Activated naive CD4-positive, alpha-beta T cell treated with anti-CD3 and anti-CD28 coated beads, Interleukin-2, amount 50 U/mL, for 24 hours (primary cell): Measurements from ENCODE around the gene RAB35.
"Not testable (repeated sequence)": the region's sequence is repeated elsewhere in the genome, so short reads cannot be mapped to it uniquely, and the experiment has no call there.

Experiments
- H3K27ac Mint-ChIP-seq: one replicate; pipeline ENCODE4 v1.8.0; 2021; ENCODE audit warnings: mild to moderate bottlenecking, mixed read lengths
- H3K27me3 Mint-ChIP-seq: one replicate; pipeline ENCODE4 v1.8.0; 2021; ENCODE audit warnings: mixed read lengths
- H3K36me3 Mint-ChIP-seq: one replicate; pipeline ENCODE4 v1.8.0; 2021; ENCODE audit warnings: mixed read lengths
- H3K4me1 Mint-ChIP-seq: one replicate; pipeline ENCODE4 v1.8.0; 2021; ENCODE audit warnings: mixed read lengths
- H3K4me3 Mint-ChIP-seq: one replicate; pipeline ENCODE4 v1.8.0; 2021; ENCODE audit warnings: mild to moderate bottlenecking, mixed read lengths
- H3K9me3 Mint-ChIP-seq: one replicate; pipeline ENCODE4 v1.8.0; 2021; ENCODE audit warnings: mixed read lengths

The RAB35 gene

DNA sequence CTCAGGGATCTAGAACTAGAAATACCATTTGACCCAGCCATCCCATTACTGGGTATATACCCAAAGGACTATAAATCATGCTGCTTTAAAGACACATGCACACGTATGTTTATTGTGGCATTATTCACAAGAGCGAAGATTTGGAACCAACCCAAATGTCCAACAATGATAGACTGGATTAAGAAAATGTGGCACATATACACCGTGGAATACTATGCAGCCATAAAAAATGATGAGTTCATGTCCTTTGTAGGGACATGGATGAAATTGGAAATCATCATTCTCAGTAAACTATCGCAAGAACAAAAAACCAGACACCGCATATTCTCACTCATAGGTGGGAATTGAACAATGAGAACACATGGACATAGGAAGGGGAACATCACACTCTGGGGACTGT is 71.2 kb downstream of the RAB35 start:
- not testable (repeated sequence) for H3K9me3 Mint-ChIP-seq, H3K27me3 Mint-ChIP-seq, H3K4me3 Mint-ChIP-seq, H3K27ac Mint-ChIP-seq
- Mint-ChIP-seq H3K36me3 (peaks cover 31% of the 10 kb centered on the region), H3K4me1 (peaks cover 59% of the 10 kb centered on the region)
